Sigmoid colon (tissue), 7 donors: Measurements from ENCODE around the gene GEMIN4. TPM values are rescaled to one million over a fixed set of nuclear protein-coding genes. Genes with fewer than 3 reads are reported as not detected.
"Not testable (repeated sequence)": the region's sequence is repeated elsewhere in the genome, so short reads cannot be mapped to it uniquely, and the experiment has no call there.

Source experiments
- DNase-seq: peaks from one replicate; pipeline ENCODE4 v3.0.0-alpha.2; 2019
- H3K27ac ChIP-seq, 4 donors: fragments of 200-600 bp; sonication (generic); one replicate each; pipeline ENCODE4 v1.5.1; 2016 to 2019; ENCODE audit warnings: mild to moderate bottlenecking in 1 of 4
- H3K27me3 ChIP-seq, 3 donors: fragments of 200-600 bp; sonication (generic); one replicate each; pipeline ENCODE4 v1.5.1; 2019; ENCODE audit warnings: mild to moderate bottlenecking in 1 of 3
- H3K36me3 ChIP-seq, 4 donors: fragments of 200-600 bp; sonication (generic); one replicate each; pipeline ENCODE4 v1.5.1; 2016 to 2019
- H3K4me1 ChIP-seq, 4 donors: fragments of 200-600 bp; sonication (generic); one replicate each; pipeline ENCODE4 v1.5.1; 2017 to 2019
- H3K4me3 ChIP-seq, 4 donors: fragments of 200-600 bp; sonication (generic); one replicate each; pipeline ENCODE4 v1.5.1; 2017 to 2019; ENCODE audit warnings: mild to moderate bottlenecking in 2 of 4, moderate library complexity in 1 of 4
- H3K9me3 ChIP-seq, 4 donors: fragments of 200-600 bp in 3 of 4; sonication (generic) in 3 of 4; one replicate each; pipeline versions ENCODE4 v1.5.1 to v1.6.1; 2013 to 2019
- EP300 ChIP-seq, 4 donors: sonication (generic); formaldehyde crosslinking; IDR thresholded peaks; one replicate each; pipeline ENCODE4 v1.6.1; 2017; ENCODE audit warnings: antibody characterized with exemption in 4 of 4
- POLR2A ChIP-seq, 2 donors: fragments of 450-650 bp; IDR thresholded peaks; one replicate each; pipeline ENCODE4 v1.6.1; 2016; ENCODE audit warnings: antibody characterized with exemption in 2 of 2, mild to moderate bottlenecking in 2 of 2, moderate library complexity in 2 of 2
- POLR2AphosphoS5 ChIP-seq, 4 donors: sonication (generic); formaldehyde crosslinking; IDR thresholded peaks; one replicate each; pipeline ENCODE4 v1.6.1; 2017; ENCODE audit warnings: antibody characterized with exemption in 4 of 4
- WGBS, 2 donors: extraction: QIAGEN DNeasy Blood & Tissue Kit; methylation state at CpG; one replicate each; pipeline ENCODE4 v1.1.7; 2013; 5-methylcytosine and 5-hydroxymethylcytosine counted together
- intact Hi-C: fragments of 100-400 bp; cut with DNase I; formaldehyde crosslinking; loops from one replicate; pipeline ENCODE4 v1.15.1; 2023
- polyA plus RNA-seq, 3 donors: library from polyadenylated mRNA; stranded (reverse); fragments of 200-250 nt; gene quantifications; one replicate each; pipeline ENCODE4 v1.2.3, GENCODE V29; 2013
- total RNA-seq, 4 donors: library from RNA; depleted of rRNA; stranded (reverse); fragments of >200 nt; gene quantifications; one replicate each; pipeline ENCODE4 v1.1.0, GENCODE V29; 2016
- TF ChIP-seq, protein P1 (sequence below), 4 experiments: fragments of 450-650 bp in 3 of 4; fragments of 200-600 bp in 1 of 4; IDR thresholded peaks; one replicate each; pipeline ENCODE4 v1.5.1; 2016 to 2019; ENCODE audit warnings: antibody characterized with exemption in 4 of 4, mild to moderate bottlenecking in 3 of 4, moderate library complexity in 2 of 4
- donor health status: healthy with polysubstance abuse.
- donor health status: Bipolar disorder and iron deficiency.
- donor health status: healthy.

GEMIN4 gene
- total and polyA plus RNA-seq, 7 donors = 3.0 to 19.4 (median 14.0) TPM

DNA sequence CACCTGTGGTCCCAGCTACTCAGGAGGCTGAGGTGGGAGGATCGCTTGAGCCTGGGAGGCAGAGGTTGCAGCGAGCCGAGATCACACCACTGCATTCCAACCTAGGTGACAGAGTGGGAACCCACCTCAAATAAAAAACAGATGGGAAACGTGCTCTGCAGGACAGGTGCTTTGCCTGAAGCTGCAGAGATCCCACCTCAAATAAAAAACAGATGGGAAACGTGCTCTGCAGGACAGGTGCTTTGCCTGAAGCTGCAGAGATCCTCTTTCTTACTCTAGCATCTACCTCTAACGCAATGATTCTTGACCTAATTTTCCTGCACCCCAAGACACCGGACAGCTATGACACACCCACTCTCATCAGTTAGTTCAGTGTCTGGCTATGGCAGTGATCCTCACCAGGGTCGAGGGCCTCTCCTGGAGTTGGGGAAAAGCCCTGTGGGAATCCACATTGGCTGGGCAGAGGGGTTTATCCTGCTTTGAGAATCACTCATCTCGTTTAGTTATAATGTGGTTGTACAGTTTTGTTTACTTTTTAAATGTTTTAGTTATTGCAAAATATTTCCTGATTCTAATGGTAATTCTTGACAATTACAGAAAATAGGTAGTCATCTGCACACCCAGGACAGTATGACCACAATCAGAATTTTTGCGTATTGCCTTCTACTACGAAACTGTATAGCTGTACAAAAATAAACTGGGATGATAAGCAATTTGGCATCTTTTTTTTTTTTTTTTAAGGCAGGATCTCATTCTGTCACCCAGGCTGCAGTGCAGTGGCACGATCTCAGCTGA, 48.8 kb downstream of the GEMIN4 start:
- Histone ChIP-seq H3K9me3 (no peaks in the 10 kb centered on the region), H3K27ac (no peak overlapping the region), H3K27me3 (no peaks in the 10 kb centered on the region), H3K36me3 (peaks cover 0 to 21% (median under 1%) of the 10 kb centered on the region in 4 donors), H3K4me1 (peaks cover 0 to 6% (median 0%) of the 10 kb centered on the region in 4 donors), H3K4me3 (no peak overlapping the region)
- intact Hi-C loops = no loop called here
- 69 to 84% methylated on average over 12 of the region's 12 CpGs for WGBS, 2 donors
- no peak for DNase-seq
- TF ChIP-seq EP300 (IDR thresholded peaks at IDR 0.05) (no peak), POLR2A (IDR thresholded peaks at IDR 0.05) (no peak), POLR2AphosphoS5 (IDR thresholded peaks at IDR 0.05) (no peak)
- TF ChIP-seq, protein P1, sequence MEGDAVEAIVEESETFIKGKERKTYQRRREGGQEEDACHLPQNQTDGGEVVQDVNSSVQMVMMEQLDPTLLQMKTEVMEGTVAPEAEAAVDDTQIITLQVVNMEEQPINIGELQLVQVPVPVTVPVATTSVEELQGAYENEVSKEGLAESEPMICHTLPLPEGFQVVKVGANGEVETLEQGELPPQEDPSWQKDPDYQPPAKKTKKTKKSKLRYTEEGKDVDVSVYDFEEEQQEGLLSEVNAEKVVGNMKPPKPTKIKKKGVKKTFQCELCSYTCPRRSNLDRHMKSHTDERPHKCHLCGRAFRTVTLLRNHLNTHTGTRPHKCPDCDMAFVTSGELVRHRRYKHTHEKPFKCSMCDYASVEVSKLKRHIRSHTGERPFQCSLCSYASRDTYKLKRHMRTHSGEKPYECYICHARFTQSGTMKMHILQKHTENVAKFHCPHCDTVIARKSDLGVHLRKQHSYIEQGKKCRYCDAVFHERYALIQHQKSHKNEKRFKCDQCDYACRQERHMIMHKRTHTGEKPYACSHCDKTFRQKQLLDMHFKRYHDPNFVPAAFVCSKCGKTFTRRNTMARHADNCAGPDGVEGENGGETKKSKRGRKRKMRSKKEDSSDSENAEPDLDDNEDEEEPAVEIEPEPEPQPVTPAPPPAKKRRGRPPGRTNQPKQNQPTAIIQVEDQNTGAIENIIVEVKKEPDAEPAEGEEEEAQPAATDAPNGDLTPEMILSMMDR (IDR thresholded peaks at IDR 0.05) = no peak

DNA sequence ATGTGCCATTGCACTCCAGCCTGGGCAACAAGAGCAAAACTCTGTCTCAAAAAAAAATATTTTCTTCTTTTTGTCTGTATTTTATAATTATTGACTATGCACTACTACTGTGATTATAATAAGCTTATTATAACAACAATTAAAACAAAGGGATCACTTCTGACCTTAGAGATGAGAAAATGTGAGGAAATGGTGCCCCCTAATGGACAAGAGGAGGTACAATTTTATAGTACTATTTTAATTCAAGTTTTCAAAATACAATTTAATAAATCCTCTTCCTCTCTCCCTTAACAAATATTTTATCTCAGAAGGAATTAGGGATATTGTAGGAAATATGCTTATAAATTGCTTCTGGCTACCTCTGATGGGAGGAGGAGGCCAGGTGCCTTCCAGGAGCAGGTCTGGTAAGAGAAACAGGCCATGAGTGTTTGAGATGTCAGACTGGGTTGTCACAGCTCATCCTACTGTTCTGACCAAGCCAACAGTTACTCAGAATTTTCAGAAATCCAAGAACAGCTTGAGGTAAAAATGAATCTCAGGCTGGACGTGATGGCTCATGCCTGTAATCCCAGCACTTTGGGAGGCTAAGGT, 51.5 kb downstream of the GEMIN4 start:
- Histone ChIP-seq H3K27me3 (no peaks in the 10 kb centered on the region), H3K36me3 (peaks cover 0 to 27% (median 6%) of the 10 kb centered on the region in 4 donors), H3K9me3 (no peaks in the 10 kb centered on the region), H3K27ac (peak overlapping the region in 1 of 4 donors; percentile 35), H3K4me3 (no peak overlapping the region), H3K4me1 (peaks cover 0 to 6% (median 0%) of the 10 kb centered on the region in 4 donors)
- TF ChIP-seq EP300 (IDR thresholded peaks at IDR 0.05) (no peak), POLR2A (IDR thresholded peaks at IDR 0.05) (no peak), POLR2AphosphoS5 (IDR thresholded peaks at IDR 0.05) (no peak)
- TF ChIP-seq, protein P1 (IDR thresholded peaks at IDR 0.05) = peak; percentile 30 to 76 (median 68)
- intact Hi-C loops = loop anchor here (1.0 kb wide), 1 partner anchor 288 kb away; no protein-coding TSS in a partner anchor
- DNase-seq = no peak
- WGBS, 2 donors = 65 to 77% methylated on average over 1 of the region's 1 CpG

DNA sequence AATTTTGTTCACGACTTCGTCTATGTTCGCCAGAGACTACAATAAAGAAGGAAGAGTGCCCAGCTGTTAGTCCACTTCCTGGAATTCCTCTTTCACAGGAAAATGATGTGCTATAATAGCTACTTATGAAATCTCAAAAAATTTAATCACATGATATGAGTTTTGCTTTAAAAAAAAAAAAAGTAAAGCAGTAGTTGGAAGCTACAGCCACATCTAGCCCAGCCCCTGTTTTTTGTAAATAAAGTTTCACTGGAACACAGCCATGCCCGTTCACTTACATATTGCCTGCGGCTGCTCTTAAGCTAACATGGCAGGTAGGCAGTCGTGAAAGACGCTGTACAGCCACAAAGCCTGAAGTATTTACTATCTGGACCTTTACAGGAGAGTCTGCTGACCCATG, 52.7 kb downstream of the GEMIN4 start:
- Histone ChIP-seq H3K4me1 (peaks cover 0 to 11% (median 2%) of the 10 kb centered on the region in 4 donors), H3K27ac (peak overlapping the region in 2 of 4 donors; percentile 35 to 60), H3K36me3 (peaks cover 0 to 39% (median 8%) of the 10 kb centered on the region in 4 donors), H3K9me3 (no peaks in the 10 kb centered on the region), H3K4me3 (no peak overlapping the region), H3K27me3 (no peaks in the 10 kb centered on the region)
- TF ChIP-seq POLR2AphosphoS5 (IDR thresholded peaks at IDR 0.05) = peak in 1 of 4 donors; percentile 34
- TF ChIP-seq, protein P1 (IDR thresholded peaks at IDR 0.05) = no peak
- intact Hi-C loops = no loop called here
- 79 to 82% methylated on average over 7 of the region's 7 CpGs for WGBS, 2 donors
- no peak for DNase-seq

GRCh38 chr17:698096-698495, 54.0 kb downstream of the GEMIN4 start:
- H3K27me3 ChIP-seq, intact Hi-C loops, H3K9me3 ChIP-seq, H3K27ac ChIP-seq, H3K4me3 ChIP-seq, DNase-seq: not testable (repeated sequence)
- Histone ChIP-seq H3K4me1 (peaks cover 0 to 16% (median 8%) of the 10 kb centered on the region in 4 donors), H3K36me3 (peaks cover 0 to 52% (median 12%) of the 10 kb centered on the region in 4 donors)
- WGBS, 2 donors = 94 to 96% methylated on average over 2 of the region's 2 CpGs

GRCh38 chr17:697682-698081, 54.4 kb downstream of the GEMIN4 start:
- no peak overlapping the region for H3K27ac ChIP-seq
- DNase-seq = no peak
- peaks cover 0 to 56% (median 12%) of the 10 kb centered on the region in 4 donors for H3K36me3 ChIP-seq
- no peaks in the 10 kb centered on the region for H3K9me3 ChIP-seq
- no peaks in the 10 kb centered on the region for H3K27me3 ChIP-seq
- intact Hi-C loops = no loop called here
- no peak for TF ChIP-seq POLR2A (IDR thresholded peaks at IDR 0.05)
- TF ChIP-seq, protein P1 (IDR thresholded peaks at IDR 0.05) = no peak
- H3K4me1 ChIP-seq = peaks cover 0 to 20% (median 8%) of the 10 kb centered on the region in 4 donors
- no peak overlapping the region for H3K4me3 ChIP-seq
- 92 to 98% methylated on average over 8 of the region's 8 CpGs for WGBS, 2 donors
